GM12878 (cell line): ENCODE measurements around the gene ARTN. TPM values are rescaled to one million over a fixed set of nuclear protein-coding genes. Genes with fewer than 3 reads are reported as not detected.

Experiments used
- ATAC-seq: fragments of 200-7000 bp; cut with Tn5 transposase; 3 replicates; pipeline ENCODE4 v1.9.1; 2020; ENCODE audit warnings: mild to moderate bottlenecking, moderate library complexity
- BruUV-seq: library from RNA; stranded (reverse); fragments of 400-500 nt; replicated peaks from 2 replicates; lab custom pipeline; 2021; lab: Mats Ljungman, UMichigan
- CTCF ChIA-PET: fragments of 300-600 bp; sonication (Branson Sonifier 250); formaldehyde crosslinking; extraction: SDS; loops from one replicate; lab custom pipeline; 2021; ENCODE audit warnings: inconsistent platforms; lab: Yijun Ruan, JAX
- POLR2A ChIA-PET: fragments of 350-600 bp; formaldehyde crosslinking; extraction: SDS; loops from one replicate; lab custom pipeline; 2021; ENCODE audit warnings: inconsistent platforms; lab: Charles Lee
- RAD21 ChIA-PET: fragments of 300-600 bp; sonication (Branson Sonifier 250); formaldehyde crosslinking; loops from one replicate; lab custom pipeline; 2023; ENCODE audit warnings: antibody characterized with exemption; ENCODE audit not compliant: unreplicated experiment; lab: Charles Lee
- SMC1A ChIA-PET: fragments of 300-600 bp; sonication (Branson Sonifier 250); formaldehyde crosslinking; loops from one replicate; lab custom pipeline; 2023; ENCODE audit not compliant: unreplicated experiment, uncharacterized antibody; lab: Charles Lee
- DNase-seq: peaks from one replicate; pipeline ENCODE4 v3.0.0-alpha.2; 2011; ENCODE audit warnings: low read depth, low spot score
- FAIRE-seq: peaks from 3 replicates; lab custom pipeline; 2011; peaks lifted over from hg19 to GRCh38; lab: Jason Lieb, UNC
- H2AFZ ChIP-seq: 2 replicates; pipeline ENCODE4 v1.6.0; 2011; ENCODE audit warnings: low read depth, low read length, control low read depth; ENCODE audit not compliant: control insufficient read depth
- H3K27ac ChIP-seq: 2 replicates; pipeline ENCODE4 v1.5.1; 2011; ENCODE audit warnings: control low read depth; ENCODE audit not compliant: control insufficient read depth, insufficient read depth
- H3K27me3 ChIP-seq, 2 experiments: replicated peaks in 1 of 2; 2 replicates each; pipeline versions ENCODE4 v1.6.0 to v1.6.1; 2011; ENCODE audit warnings: low read length in 1 of 2; ENCODE audit not compliant: control insufficient read depth in 2 of 2, insufficient read depth in 2 of 2
- H3K36me3 ChIP-seq, 2 experiments: 2 replicates each; pipeline ENCODE4 v1.5.1; 2011; ENCODE audit warnings: low read length in 1 of 2; ENCODE audit not compliant: control insufficient read depth in 2 of 2, insufficient read depth in 2 of 2
- H3K4me1 ChIP-seq: 2 replicates; pipeline ENCODE4 v1.6.1; 2011; ENCODE audit warnings: mild to moderate bottlenecking, low read length, moderate library complexity, mixed read lengths; ENCODE audit not compliant: control insufficient read depth, insufficient read depth
- H3K4me2 ChIP-seq: 2 replicates; pipeline ENCODE4 v1.6.0; 2011; ENCODE audit warnings: control low read depth; ENCODE audit not compliant: control insufficient read depth, insufficient read depth
- H3K4me3 ChIP-seq: fragments of 200-600 bp; sonication (generic); 2 replicates; pipeline ENCODE4 v1.5.1; 2016
- H3K79me2 ChIP-seq: 2 replicates; pipeline ENCODE4 v1.6.0; 2011; ENCODE audit warnings: low read length; ENCODE audit not compliant: control insufficient read depth, insufficient read depth
- H3K9ac ChIP-seq: 2 replicates; pipeline ENCODE4 v1.8.0; 2011; ENCODE audit warnings: low read length, control low read depth, mixed read lengths; ENCODE audit not compliant: control insufficient read depth, insufficient read depth
- H3K9me3 ChIP-seq: replicated peaks from 3 replicates; pipeline ENCODE4 v1.5.1; 2011; ENCODE audit warnings: mild to moderate bottlenecking, low read length; ENCODE audit not compliant: control insufficient read depth, insufficient read depth
- H4K20me1 ChIP-seq: 2 replicates; pipeline ENCODE4 v1.6.0; 2011; ENCODE audit not compliant: control insufficient read depth, insufficient read depth
- BACH1 ChIP-seq: fragments of 450-650 bp; IDR thresholded peaks from 2 replicates; pipeline ENCODE4 v1.6.1; 2017; ENCODE audit warnings: mild to moderate bottlenecking, borderline replicate concordance
- JUNB ChIP-seq: IDR thresholded peaks from 2 replicates; pipeline ENCODE4 v1.6.1; 2016; ENCODE audit warnings: antibody characterized with exemption, mild to moderate bottlenecking
- NR2F1 ChIP-seq: fragments of 450-650 bp; conservative IDR thresholded peaks from 2 replicates; pipeline ENCODE4 v1.6.1; 2017; ENCODE audit warnings: mild to moderate bottlenecking
- RBBP5 ChIP-seq: fragments of 200-600 bp; sonication (generic); conservative IDR thresholded peaks from 2 replicates; pipeline ENCODE4 v1.6.1; 2016
- WGBS: methylation state at CpG from one replicate; pipeline ENCODE4 v1.1.6; 2016; ENCODE audit warnings: low lambda C conversion rate; ENCODE audit not compliant: insufficient replicate concordance, insufficient coverage; ENCODE audit errors: missing lambda C conversion rate; 5-methylcytosine and 5-hydroxymethylcytosine counted together
- in situ Hi-C: fragments of 300-500 bp; cut with MboI; formaldehyde crosslinking; loops from 9 replicates; pipeline ENCODE4 v1.14.3; 2018; ENCODE audit warnings: mixed read lengths
- intact Hi-C: fragments of 100-400 bp; cut with micrococcal nuclease; formaldehyde crosslinking; loops from one replicate; pipeline ENCODE4 v1.14.2; 2022; ENCODE audit not compliant: unreplicated experiment
- polyA plus RNA-seq, 11 experiments: library from polyadenylated mRNA; depleted of rRNA in 4 of 11; unstranded in 6 of 11; stranded (reverse) in 5 of 11; fragments of >200 nt; fragmentation: Nextera tagmentation in 4 of 11; fragmentation: Illumina TruSeq in 1 of 11; extraction: Ambion mirVana in 4 of 11; extraction: Trizol in 1 of 11; gene quantifications; 1 replicate in 1 of 11; 2 replicates in 10 of 11; pipeline versions ENCODE4 v1.2.1 to v1.2.3, GENCODE V29; 2011 to 2016; ENCODE audit warnings: inconsistent platforms in 2 of 11, missing spikeins in 2 of 11, low read depth in 1 of 11
- total RNA-seq, 4 experiments: library from RNA; depleted of rRNA in 3 of 4; stranded (reverse); fragments of >200 nt in 3 of 4; fragmentation: Illumina TruSeq in 1 of 4; extraction: Trizol in 1 of 4; gene quantifications; 2 replicates each; pipeline versions ENCODE4 v1.2.1 to v1.2.3, GENCODE V29; 2013 to 2021
- TF ChIP-seq, protein P1 (sequence below): IDR thresholded peaks from 2 replicates; pipeline ENCODE4 v1.6.1; 2012; ENCODE audit warnings: low read depth, low read length, improper control_type of control experiment
- TF ChIP-seq, protein P2 (sequence below): fragments of 450-650 bp; IDR thresholded peaks from 2 replicates; pipeline ENCODE4 v1.6.1; 2017; ENCODE audit warnings: low read depth, mild to moderate bottlenecking, moderate library complexity
- TF ChIP-seq, protein P3 (sequence below): fragments of 450-650 bp; IDR thresholded peaks from 2 replicates; pipeline ENCODE4 v1.6.1; 2017; ENCODE audit warnings: mild to moderate bottlenecking, low read depth, inconsistent platforms; ENCODE audit not compliant: poor library complexity, severe bottlenecking

ARTN gene
- total and polyA plus RNA-seq, 10 of the 15 experiments (the other 5 are each of a cell fraction or from before 2014, with no cell fraction given): 0.06 to 2.1 (median 0.34) TPM; not detected in 1

DNA sequence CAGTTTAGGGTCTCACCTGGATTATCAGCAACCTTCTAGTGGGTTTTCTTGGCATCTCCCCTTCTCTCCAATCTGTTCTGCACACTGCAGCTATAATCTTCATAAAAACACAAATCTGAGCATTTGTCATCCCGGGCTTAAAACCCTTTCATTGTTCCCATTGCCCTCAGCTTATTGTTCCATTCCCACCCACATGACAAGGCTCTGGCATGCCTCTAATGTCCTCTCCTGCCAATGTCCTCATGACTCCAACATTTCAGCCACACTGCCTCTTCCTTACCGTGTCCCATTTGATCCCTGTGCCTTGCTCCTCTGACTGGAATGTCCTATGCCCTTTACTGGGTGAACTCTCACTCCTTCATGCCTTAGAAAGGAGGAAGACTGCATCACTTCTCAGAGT, 28.7 kb downstream of the ARTN start:
- 98% methylated on average over 2 of the region's 2 CpGs for WGBS
- in situ Hi-C loops (no loop called here), intact Hi-C loops (no loop called here)
- no peak for DNase-seq
- ChIA-PET CTCF (no interaction called here), SMC1A (no interaction called here), RAD21 (no interaction called here), POLR2A (no interaction called here)
- H3K27ac ChIP-seq: no peak overlapping the region
- H3K4me2 ChIP-seq: no peak overlapping the region
- H3K27me3 ChIP-seq: no peaks in the 10 kb centered on the region
- H3K36me3 ChIP-seq: peaks cover 0 to 8% of the 10 kb centered on the region in 2 experiments; a peak in 1 of 4 replicates
- no peak for ATAC-seq
- no peaks in the 10 kb centered on the region for H3K79me2 ChIP-seq
- no TSS peak for BruUV-seq
- FAIRE-seq: no peak
- no peaks in the 10 kb centered on the region for H4K20me1 ChIP-seq
- no peaks in the 10 kb centered on the region for H3K4me1 ChIP-seq
- H2AFZ ChIP-seq: no peak overlapping the region
- TF ChIP-seq RBBP5 (no peak), NR2F1 (no peak), JUNB (no peak), BACH1 (no peak)
- TF ChIP-seq, protein P1, sequence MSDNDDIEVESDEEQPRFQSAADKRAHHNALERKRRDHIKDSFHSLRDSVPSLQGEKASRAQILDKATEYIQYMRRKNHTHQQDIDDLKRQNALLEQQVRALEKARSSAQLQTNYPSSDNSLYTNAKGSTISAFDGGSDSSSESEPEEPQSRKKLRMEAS: no peak
- TF ChIP-seq, protein P2, sequence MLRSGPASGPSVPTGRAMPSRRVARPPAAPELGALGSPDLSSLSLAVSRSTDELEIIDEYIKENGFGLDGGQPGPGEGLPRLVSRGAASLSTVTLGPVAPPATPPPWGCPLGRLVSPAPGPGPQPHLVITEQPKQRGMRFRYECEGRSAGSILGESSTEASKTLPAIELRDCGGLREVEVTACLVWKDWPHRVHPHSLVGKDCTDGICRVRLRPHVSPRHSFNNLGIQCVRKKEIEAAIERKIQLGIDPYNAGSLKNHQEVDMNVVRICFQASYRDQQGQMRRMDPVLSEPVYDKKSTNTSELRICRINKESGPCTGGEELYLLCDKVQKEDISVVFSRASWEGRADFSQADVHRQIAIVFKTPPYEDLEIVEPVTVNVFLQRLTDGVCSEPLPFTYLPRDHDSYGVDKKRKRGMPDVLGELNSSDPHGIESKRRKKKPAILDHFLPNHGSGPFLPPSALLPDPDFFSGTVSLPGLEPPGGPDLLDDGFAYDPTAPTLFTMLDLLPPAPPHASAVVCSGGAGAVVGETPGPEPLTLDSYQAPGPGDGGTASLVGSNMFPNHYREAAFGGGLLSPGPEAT: no peak
- TF ChIP-seq, protein P3, sequence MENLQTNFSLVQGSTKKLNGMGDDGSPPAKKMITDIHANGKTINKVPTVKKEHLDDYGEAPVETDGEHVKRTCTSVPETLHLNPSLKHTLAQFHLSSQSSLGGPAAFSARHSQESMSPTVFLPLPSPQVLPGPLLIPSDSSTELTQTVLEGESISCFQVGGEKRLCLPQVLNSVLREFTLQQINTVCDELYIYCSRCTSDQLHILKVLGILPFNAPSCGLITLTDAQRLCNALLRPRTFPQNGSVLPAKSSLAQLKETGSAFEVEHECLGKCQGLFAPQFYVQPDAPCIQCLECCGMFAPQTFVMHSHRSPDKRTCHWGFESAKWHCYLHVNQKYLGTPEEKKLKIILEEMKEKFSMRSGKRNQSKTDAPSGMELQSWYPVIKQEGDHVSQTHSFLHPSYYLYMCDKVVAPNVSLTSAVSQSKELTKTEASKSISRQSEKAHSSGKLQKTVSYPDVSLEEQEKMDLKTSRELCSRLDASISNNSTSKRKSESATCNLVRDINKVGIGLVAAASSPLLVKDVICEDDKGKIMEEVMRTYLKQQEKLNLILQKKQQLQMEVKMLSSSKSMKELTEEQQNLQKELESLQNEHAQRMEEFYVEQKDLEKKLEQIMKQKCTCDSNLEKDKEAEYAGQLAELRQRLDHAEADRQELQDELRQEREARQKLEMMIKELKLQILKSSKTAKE: no peak
- no peak overlapping the region for H3K4me3 ChIP-seq
- no peaks in the 10 kb centered on the region for H3K9me3 ChIP-seq
- H3K9ac ChIP-seq: no peak overlapping the region
